K562 (cell line): ENCODE data around the gene IRAK4. TPM values are rescaled to one million over a fixed set of nuclear protein-coding genes. Genes with fewer than 3 reads are reported as not detected.

Experiments
- BRF2 ChIP-seq: IDR thresholded peaks from 3 replicates; pipeline ENCODE4 v1.6.1; 2011; ENCODE audit warnings: borderline replicate concordance, mild to moderate bottlenecking; ENCODE audit not compliant: insufficient read length, insufficient read depth
- ELF1 ChIP-seq: fragments of 200-800 bp; sonication (Bioruptor generic); IDR thresholded peaks from 2 replicates; pipeline ENCODE4 v1.6.1; 2016; ENCODE audit warnings: missing genetic modification characterization, missing compliant biosample characterization
- HCFC1 ChIP-seq: IDR thresholded peaks from 2 replicates; pipeline ENCODE4 v1.6.1; 2012; ENCODE audit warnings: low read depth, low read length, improper control_type of control experiment
- HMG20A ChIP-seq: fragments of 450-650 bp; formaldehyde crosslinking; conservative IDR thresholded peaks from 2 replicates; pipeline ENCODE4 v1.4.0; 2020; ENCODE audit warnings: mild to moderate bottlenecking, mixed read lengths
- HSF4 ChIP-seq: fragments of 250-450 bp; sonication (Bioruptor Pico); IDR thresholded peaks from 2 replicates; pipeline ENCODE4 v2.1.2; 2022; ENCODE audit warnings: mild to moderate bottlenecking, moderate library complexity, borderline replicate concordance
- JUND ChIP-seq, 2 experiments: IDR thresholded peaks; 2 replicates in 1 of 2; 3 replicates in 1 of 2; pipeline ENCODE4 v1.6.1; 2011; ENCODE audit warnings: borderline replicate concordance in 2 of 2, low read depth in 2 of 2, low read length in 2 of 2, improper control_type of control experiment in 1 of 2, missing biosample characterization in 1 of 2, missing genetic modification characterization in 1 of 2, missing genetic modification reagents in 1 of 2
- MAX ChIP-seq: sonication (generic); formaldehyde crosslinking; IDR thresholded peaks from 2 replicates; pipeline ENCODE4 v1.9.0; 2022; ENCODE audit warnings: mild to moderate bottlenecking, missing genetic modification reagents
- POLR2H ChIP-seq: IDR thresholded peaks from 2 replicates; pipeline ENCODE4 v1.6.1; 2016; ENCODE audit warnings: missing genetic modification characterization, low read depth, mild to moderate bottlenecking, control low read depth, missing compliant biosample characterization, moderate library complexity
- SIN3A ChIP-seq, 2 experiments: fragments of 150-350 bp in 1 of 2; IDR thresholded peaks; 2 replicates each; pipeline ENCODE4 v1.6.1; 2011 to 2016; ENCODE audit warnings: borderline replicate concordance in 2 of 2, low read depth in 2 of 2, low read length in 2 of 2, mild to moderate bottlenecking in 2 of 2, moderate library complexity in 2 of 2; ENCODE audit not compliant: control insufficient read depth in 1 of 2
- SMAD1 ChIP-seq: fragments of 150-350 bp; IDR thresholded peaks from 2 replicates; pipeline ENCODE4 v1.6.1; 2014; ENCODE audit warnings: low read length, low read depth; ENCODE audit not compliant: partially characterized antibody
- SOX6 ChIP-seq: fragments of 450-650 bp; IDR thresholded peaks from 2 replicates; pipeline ENCODE4 v1.6.1; 2014; ENCODE audit warnings: mild to moderate bottlenecking
- TAF15 ChIP-seq: fragments of 200-400 bp; formaldehyde crosslinking; IDR thresholded peaks from 2 replicates; pipeline ENCODE4 v1.6.1; 2017; ENCODE audit warnings: mild to moderate bottlenecking, low read depth, low read length, moderate library complexity
- TFAP4 ChIP-seq: sonication (generic); formaldehyde crosslinking; IDR thresholded peaks from 2 replicates; pipeline ENCODE4 v1.8.0; 2022; ENCODE audit warnings: missing genetic modification reagents, mild to moderate bottlenecking, moderate library complexity, borderline replicate concordance
- YY1 ChIP-seq, 3 experiments: IDR thresholded peaks; 2 replicates each; pipeline ENCODE4 v1.6.1; 2011; ENCODE audit warnings: low read length in 2 of 3, mild to moderate bottlenecking in 2 of 3, moderate library complexity in 2 of 3, borderline replicate concordance in 1 of 3, control low read depth in 1 of 3, low read depth in 1 of 3; ENCODE audit not compliant: insufficient read depth in 3 of 3, insufficient replicate concordance in 2 of 3, control insufficient read depth in 1 of 3, insufficient read length in 1 of 3; ENCODE audit errors: extremely low read depth in 1 of 3
- ZEB2 ChIP-seq: fragments of 450-650 bp; IDR thresholded peaks from 2 replicates; pipeline ENCODE4 v1.6.1; 2016
- ZMIZ1 ChIP-seq, 2 experiments: fragments of 150-350 bp in 1 of 2; IDR thresholded peaks; 2 replicates each; pipeline ENCODE4 v1.6.1; 2012 to 2016; ENCODE audit warnings: low read depth in 2 of 2, low read length in 2 of 2, mild to moderate bottlenecking in 1 of 2, moderate library complexity in 1 of 2
- polyA plus RNA-seq, 8 experiments: library from polyadenylated mRNA; depleted of rRNA in 4 of 8; stranded (reverse) in 5 of 8; unstranded in 3 of 8; fragments of >200 nt; fragmentation: Nextera tagmentation in 2 of 8; fragmentation: Illumina TruSeq in 1 of 8; extraction: Ambion mirVana in 2 of 8; extraction: Trizol in 1 of 8; gene quantifications; 2 replicates each; pipeline versions ENCODE4 v1.2.1 to v1.2.3, GENCODE V29; 2011 to 2014; ENCODE audit warnings: inconsistent platforms in 1 of 8, missing spikeins in 1 of 8
- total RNA-seq, 7 experiments: library from RNA; depleted of rRNA in 6 of 7; stranded (reverse); fragments of >200 nt in 6 of 7; fragmentation: Illumina TruSeq in 2 of 7; extraction: Trizol in 2 of 7; gene quantifications; 2 replicates each; pipeline versions ENCODE4 v1.2.1 to v1.2.3, GENCODE V29; 2011 to 2021; ENCODE audit warnings: low replicate concordance in 1 of 7

Gene IRAK4
- total and polyA plus RNA-seq, 9 of the 15 experiments (the other 6 are each of a cell fraction or from before 2014, with no cell fraction given): 10.8 to 34.5 (median 16.0) TPM

GRCh38 chr12:43758728-43759563 is at the start of gene IRAK4, which contains the start of gene PUS7L (continued):
- no peak for TF ChIP-seq BRF2
- peak; percentile 71 for TF ChIP-seq POLR2H (tag)
- peak; percentile 73 for TF ChIP-seq HCFC1
- no peak; the same call in 1 of the 2 replicates for TF ChIP-seq TAF15
- no peak for TF ChIP-seq HMG20A
- TF ChIP-seq ZEB2: 0 out of 2 replicates have a peak, but pooled peaks have one; percentile 77
- TF ChIP-seq JUND (IDR thresholded peaks at IDR 0.05; ENCODE audit: borderline replicate concordance, low read depth, low read length): peak; percentile 65
- TF ChIP-seq JUND (tag; IDR thresholded peaks at IDR 0.05; ENCODE audit: borderline replicate concordance, low read depth, low read length): no peak; the same call in 2 of the 3 replicates
- TF ChIP-seq ELF1 (tag): peak; percentile 87
- TF ChIP-seq SMAD1: no peak
- TF ChIP-seq SIN3A (IDR thresholded peaks at IDR 0.05; ENCODE audit: borderline replicate concordance in 2 of 2, control insufficient read depth in 1 of 2, low read depth in 2 of 2, low read length in 2 of 2): peak; percentile 23 to 65; a peak in 1 of 4 replicates
- peak in 2 of 3 experiments; percentile 26 to 68 for TF ChIP-seq YY1 (IDR thresholded peaks at IDR 0.05; ENCODE audit: borderline replicate concordance in 1 of 3, control insufficient read depth in 1 of 3, extremely low read depth in 1 of 3, insufficient read depth in 3 of 3, insufficient read length in 1 of 3, insufficient replicate concordance in 2 of 3, low read depth in 1 of 3, low read length in 2 of 3)
- TF ChIP-seq SOX6: peak; percentile 22; the same call in 1 of the 2 replicates
- TF ChIP-seq ZMIZ1 (IDR thresholded peaks at IDR 0.05; ENCODE audit: low read depth in 2 of 2, low read length in 2 of 2): no peak
- TF ChIP-seq TFAP4 (CRISPR knock-in tag): peak; percentile 77
- 0 out of 2 replicates have a peak, but pooled peaks have one; percentile 8 for TF ChIP-seq MAX (CRISPR knock-in tag)
- no peak for TF ChIP-seq HSF4 (CRISPR knock-in tag)
